GM12891 (cell line): ENCODE data around the gene ROBO1.

ENCODE experiments used
- PAX5 ChIP-seq: IDR thresholded peaks from 2 replicates; pipeline ENCODE4 v1.6.1; 2011; ENCODE audit warnings: low read length, moderate library complexity, mild to moderate bottlenecking; ENCODE audit not compliant: insufficient read depth, severe bottlenecking
- POLR2A ChIP-seq: IDR thresholded peaks from 2 replicates; pipeline ENCODE4 v1.6.1; 2011; ENCODE audit warnings: low read depth, low read length, control low read depth
- POLR2AphosphoS5 ChIP-seq: IDR thresholded peaks from 2 replicates; pipeline ENCODE4 v1.6.1; 2011; ENCODE audit warnings: low read depth, low read length, control low read depth
- POU2F2 ChIP-seq: IDR thresholded peaks from 2 replicates; pipeline ENCODE4 v1.6.1; 2011; ENCODE audit warnings: low read depth, mild to moderate bottlenecking, control low read depth, low read length, moderate library complexity
- SPI1 ChIP-seq: IDR thresholded peaks from 2 replicates; pipeline ENCODE4 v1.6.1; 2011; ENCODE audit warnings: low read depth, low read length, control low read depth
- TAF1 ChIP-seq: IDR thresholded peaks from 2 replicates; pipeline ENCODE4 v1.6.1; 2011; ENCODE audit warnings: low read depth, low read length, control low read depth

- TF ChIP-seq POLR2A: no peak
- TF ChIP-seq TAF1: no peak
- TF ChIP-seq POLR2AphosphoS5: no peak
- no peak for TF ChIP-seq POU2F2
- no peak for TF ChIP-seq SPI1
- no peak for TF ChIP-seq PAX5
These were observed 512.5 kb downstream of the ROBO1 start for GRCh38 chr3:79255292-79255691.
